Activated CD4-positive, CD25-positive, alpha-beta regulatory T cell treated with anti-CD3 and anti-CD28 coated beads, Interleukin-2, amount 50 U/mL, for 24 hours (primary cell): ENCODE results near the gene SMIM13.

Experiments
- ATAC-seq, 2 donors: fragments of 150-1000 bp; cut with Tn5 transposase; one replicate each; pipeline ENCODE4 v1.10.0; 2021; ENCODE audit warnings: mild to moderate bottlenecking in 1 of 2, moderate library complexity in 1 of 2

The SMIM13 gene

DNA sequence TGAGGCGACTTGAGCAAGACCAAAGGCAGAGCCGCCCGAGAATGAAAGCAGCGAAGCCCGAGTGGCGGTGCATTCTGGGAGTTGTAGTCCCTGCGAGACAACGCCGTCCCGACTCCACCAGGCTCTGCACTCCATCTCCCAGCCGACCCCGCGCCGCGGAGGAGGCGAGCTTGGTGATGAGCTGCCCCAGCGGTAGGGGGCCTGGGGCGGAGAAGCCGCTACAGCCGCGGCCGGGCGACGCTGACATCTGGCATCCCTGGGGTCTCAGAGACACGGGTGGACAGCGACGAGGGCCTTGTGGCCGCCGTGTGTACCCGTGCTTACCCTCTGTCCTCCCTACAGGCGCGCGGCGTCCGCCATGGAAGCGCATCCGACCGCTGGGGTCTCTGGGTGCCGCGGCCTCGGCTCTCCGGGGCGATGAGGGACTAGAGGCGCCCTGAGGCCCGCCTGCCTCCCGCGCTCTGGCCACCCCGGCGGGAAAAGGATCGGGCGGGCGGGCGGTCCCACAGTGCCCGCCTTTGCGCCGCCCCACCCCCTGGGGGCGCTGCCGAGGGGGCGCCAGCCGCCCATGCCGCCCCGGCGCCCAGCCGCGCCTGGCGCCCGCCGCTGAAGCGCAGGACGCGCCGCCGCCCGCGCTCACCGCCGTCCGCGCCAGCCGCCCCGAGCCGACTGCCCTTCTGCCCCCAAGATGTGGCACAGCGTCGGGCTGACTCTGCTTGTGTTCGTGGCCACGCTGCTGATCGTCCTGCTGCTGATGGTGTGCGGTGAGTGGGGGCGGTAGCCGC, at the start of gene SMIM13:
TSS of gene SMIM13 (plus strand) at position 209 of the 785 bp plus-strand sequence. CDS start at position 689, 480 bp downstream.
- ATAC-seq, result peak; percentile 97 to 98

DNA sequence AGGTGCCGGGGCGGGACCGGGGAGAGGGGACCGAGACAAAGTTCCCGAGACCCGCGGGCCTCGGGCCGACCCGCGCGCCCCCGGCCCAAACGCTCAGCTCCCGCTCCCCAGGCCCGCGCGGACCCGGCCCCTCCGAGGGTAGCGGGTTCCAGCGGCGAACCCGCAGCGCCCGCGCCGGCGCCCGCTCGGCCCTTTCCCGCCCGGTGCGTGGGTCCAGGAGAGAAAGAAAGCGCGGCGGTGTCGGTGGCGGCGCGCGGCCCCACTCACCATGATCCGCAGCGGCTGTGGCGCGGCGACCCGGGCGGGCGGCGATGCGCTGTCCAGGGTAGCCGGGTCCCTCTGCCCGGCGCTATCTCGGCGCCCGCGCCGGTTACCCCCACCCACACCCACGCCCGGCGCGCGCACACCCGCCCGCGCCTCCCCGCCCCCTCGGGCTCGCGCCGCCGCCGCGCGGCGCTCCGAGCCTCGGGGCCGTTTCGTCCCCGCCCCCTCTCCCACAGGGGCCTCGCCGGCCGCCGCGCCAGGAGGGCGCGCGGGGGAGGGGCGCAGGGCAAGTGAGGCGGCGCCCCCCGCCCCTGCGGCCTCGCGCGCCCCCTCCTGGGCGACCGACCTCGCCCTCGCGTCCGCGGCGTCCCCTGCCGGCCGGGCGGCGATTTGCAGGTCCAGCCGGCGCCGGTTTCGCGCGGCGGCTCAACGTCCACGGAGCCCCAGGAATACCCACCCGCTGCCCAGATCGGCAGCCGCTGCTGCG, 49.5 kb upstream of the SMIM13 start, which contains the start of gene ELOVL2:
TSS of gene ELOVL2 (minus strand) at position 345 of the 751 bp plus-strand sequence. CDS start at position 270, 75 bp downstream.
- peak; percentile 45 to 68 for ATAC-seq

DNA sequence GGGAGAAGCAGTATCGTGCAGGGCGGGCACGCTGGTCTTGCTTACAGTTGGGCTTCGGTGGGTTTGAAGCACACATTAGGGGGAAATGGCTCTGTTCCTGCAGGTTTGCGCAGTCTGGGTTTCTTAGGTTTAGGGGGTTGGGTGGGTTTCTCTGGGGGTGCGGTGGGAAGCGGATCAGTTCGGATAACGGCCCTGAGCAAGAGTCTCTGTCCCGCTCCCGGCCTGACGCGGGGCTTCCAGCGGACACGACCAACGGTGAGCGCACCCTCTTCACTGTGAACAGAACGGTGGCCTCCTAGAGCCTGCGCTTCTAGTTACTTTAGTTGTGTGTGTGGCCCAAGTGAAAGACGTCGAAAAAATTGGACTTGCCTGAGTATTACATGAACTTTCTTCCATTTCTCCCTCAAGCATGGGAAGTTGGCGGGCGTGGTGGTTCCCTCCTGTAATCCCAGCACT, 48.9 kb upstream of the SMIM13 start:
- no peak for ATAC-seq

DNA sequence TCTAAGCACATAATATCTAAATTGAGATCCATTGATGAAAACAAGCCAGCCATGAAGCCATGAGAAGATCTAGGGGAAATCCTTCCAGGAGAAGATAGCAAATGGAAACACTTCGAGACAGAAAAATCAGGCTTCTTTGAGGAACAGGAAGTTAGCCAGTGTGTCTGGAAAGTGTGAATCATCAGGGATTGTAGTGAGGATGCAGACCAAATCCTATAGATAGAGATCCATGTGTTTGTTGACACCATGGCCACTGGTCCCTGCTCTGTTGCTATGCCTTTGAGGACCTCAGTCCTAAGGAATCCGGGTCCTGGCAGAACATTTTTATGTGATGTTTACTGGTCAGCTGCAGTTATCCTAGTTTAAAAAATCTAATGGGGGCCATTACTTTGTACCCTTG, 42.9 kb upstream of the SMIM13 start:
- no peak for ATAC-seq

DNA sequence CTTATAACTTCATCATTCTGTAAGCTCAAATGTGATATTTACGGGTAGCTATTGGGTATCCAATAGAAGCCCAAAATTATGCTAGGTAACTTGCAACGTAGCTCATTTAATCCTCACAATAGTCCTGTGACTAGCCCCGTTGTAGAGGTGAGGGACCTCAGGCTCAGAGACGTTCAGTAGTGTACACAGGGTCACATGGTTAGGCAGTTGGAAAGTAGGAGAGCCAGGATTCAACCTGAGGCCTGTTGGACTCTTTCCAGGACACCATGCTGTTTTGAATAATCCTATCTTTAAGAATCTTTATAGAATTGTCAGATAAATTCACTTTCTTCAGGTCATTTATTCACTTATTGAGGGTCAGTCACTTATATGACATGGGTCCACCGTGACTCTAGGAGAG, 40.3 kb upstream of the SMIM13 start:
- ATAC-seq, result no peak

DNA sequence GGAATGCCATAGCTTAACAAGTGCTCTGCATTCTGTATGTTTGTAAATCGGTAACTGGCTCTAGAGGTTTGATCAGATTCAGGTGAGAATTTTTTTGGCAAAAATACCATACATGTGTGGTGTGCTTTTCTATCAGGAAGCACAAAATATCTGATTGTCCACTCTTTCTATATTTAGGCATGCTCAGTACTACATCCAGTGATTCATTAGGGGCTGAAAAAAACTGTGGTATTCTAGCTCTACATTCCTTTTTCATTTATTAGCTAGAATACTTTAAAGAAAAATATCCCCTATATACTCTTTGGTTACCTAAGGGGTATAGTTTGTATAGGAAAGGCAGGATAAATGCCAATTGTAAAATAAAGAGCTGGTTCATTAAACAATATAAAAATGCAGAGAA, 38.9 kb upstream of the SMIM13 start:
- no peak for ATAC-seq

DNA sequence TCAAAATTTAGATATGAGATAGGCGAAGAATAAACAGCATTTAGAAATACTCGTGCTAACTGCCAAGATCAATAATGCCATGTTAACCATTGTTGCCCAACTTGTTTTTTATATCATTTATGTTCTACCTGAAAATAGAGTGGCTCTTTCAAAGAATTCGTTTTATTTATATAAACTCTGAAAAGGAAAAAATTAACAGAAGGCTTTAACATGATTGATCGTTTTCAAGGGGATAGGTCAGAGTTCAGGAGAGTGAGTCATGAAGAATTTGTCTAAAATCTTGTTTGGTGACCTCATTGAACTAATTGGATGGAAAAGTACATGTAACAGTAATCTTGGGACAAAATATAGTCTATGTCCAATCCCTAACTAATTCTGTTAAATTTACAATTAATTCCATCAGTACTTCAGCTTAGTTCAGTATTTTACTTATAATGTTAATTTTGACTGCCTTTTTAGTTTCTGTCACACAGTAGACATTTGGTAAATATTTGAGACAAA, 38.5 kb upstream of the SMIM13 start:
- no peak for ATAC-seq

DNA sequence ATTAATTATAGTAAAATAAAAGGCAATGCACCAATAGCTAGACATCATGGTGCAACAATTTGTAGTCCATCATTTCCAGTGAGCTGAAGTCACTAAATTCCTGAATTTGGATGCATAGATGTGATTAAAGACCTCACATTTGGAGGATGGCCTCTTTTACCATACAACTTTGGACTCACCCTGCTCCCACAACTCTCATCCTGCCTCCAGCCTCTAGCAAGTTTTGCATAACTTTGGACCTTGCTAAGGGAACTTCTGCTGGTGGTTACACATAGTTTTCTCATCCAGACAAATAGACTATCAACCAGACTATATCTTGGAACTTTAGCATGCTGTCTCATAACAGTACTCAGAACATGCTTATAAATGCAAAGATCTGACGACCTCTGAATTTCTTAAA, 36.8 kb upstream of the SMIM13 start:
- ATAC-seq, result no peak

DNA sequence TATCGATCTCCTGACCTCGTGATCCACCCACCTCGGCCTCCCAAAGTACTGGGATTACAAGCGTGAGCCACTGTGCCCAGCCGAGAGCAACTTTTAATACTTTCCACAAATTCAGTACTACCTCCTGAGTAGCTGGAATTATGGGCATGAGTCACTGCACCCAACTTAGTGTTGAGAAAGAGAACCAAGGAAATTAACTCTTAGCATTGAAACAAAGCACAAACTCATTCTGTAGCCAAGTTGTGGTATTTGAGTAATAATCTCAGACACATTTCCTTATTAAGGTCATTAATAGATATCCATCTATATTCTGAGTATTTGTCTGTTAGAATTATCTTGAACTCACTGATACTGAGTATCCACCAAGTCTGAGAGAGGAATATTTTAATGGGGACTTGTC, 35.2 kb upstream of the SMIM13 start:
- ATAC-seq, result no peak

DNA sequence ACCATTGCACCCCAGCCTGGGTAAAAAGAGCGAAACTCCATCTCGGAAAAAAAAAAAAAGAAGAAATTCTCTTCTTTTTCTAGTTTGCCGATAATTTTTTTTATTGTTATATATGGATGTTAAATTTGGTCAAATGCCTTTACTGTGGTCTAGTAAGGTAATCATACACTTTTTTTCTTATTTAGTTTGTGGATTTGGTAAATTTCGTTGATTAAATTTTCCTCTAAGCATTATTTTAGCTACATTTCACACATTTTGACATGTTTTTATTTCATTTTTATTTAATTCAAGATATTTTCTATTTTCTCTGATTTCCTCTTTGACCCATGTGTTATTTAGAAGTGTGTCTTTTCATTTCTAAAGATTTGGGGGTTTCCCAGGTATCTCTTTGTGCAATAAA, 31.6 kb upstream of the SMIM13 start:
- ATAC-seq, result no peak

DNA sequence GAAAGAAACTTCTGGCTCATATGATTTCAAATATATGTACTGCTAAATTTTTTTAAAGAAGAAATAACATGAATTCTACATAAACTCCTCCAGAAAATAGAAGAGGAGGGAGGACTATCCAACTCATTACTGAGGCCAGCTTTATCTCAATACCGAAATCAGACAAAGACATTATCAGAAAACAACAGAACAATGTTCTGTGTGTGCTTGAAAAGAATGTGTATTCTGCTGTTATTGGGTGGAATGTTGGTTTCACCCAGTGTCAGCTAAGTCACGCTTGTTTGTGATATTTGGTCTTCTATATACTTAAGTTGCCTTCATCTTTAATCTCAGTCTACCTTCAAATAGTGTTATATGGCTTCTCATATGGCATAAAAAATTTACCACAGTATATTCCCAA, 30.9 kb upstream of the SMIM13 start:
- no peak for ATAC-seq

DNA sequence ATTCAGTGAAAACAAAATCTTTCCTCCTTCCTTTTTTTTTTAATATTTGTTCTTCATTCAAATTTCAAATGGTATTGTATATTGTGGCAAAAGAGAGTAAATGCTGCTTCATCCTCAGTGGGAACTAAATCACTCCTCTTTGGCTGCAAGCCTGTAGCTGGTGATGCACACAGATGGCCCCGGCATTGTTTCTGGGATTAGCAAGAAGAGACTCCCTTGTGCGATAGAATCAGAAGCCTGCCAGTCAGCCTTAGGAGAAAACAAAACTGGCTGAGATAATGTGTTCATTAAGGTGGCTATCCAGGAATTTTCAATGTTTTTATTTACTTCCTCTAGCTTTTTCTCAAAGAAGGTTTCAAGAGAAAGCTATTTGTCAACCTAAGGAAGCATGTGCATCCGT, 28.8 kb upstream of the SMIM13 start:
- ATAC-seq, result no peak

DNA sequence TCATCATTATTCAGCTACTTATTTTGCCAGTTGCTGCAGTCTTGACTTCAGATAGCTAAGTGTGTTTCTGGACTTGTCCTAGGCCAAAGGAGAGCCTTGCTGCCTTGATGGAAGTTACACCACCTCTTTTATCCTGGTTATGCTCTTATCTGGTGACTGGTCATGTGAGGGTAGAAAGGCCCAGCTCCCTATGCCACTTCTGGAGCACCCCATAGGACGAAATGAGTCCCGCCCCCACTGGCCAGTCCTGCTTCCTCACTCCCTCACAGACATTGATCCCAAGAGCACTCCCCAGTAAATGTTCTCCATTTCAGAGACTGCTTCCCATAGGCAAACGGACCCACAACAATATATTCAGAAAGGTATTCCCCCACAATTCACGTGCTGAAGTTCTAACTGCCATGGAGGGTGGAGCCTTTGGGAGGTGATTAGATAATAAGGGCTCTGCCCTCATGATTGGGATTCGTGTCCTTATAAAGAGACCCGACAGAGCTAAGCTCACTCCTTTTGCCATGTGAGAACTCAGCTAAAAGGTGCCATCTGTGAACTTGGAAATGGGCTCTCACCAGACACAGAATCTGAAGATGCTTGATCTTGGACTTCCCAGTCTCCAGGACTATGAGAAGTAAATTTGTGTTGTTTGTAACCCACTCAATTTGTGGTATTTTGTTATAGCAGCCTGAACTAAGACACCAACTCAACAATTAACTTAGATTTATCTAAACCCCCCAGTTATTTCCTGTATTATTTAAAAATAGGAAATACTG, 28.0 kb upstream of the SMIM13 start:
- ATAC-seq, result no peak

DNA sequence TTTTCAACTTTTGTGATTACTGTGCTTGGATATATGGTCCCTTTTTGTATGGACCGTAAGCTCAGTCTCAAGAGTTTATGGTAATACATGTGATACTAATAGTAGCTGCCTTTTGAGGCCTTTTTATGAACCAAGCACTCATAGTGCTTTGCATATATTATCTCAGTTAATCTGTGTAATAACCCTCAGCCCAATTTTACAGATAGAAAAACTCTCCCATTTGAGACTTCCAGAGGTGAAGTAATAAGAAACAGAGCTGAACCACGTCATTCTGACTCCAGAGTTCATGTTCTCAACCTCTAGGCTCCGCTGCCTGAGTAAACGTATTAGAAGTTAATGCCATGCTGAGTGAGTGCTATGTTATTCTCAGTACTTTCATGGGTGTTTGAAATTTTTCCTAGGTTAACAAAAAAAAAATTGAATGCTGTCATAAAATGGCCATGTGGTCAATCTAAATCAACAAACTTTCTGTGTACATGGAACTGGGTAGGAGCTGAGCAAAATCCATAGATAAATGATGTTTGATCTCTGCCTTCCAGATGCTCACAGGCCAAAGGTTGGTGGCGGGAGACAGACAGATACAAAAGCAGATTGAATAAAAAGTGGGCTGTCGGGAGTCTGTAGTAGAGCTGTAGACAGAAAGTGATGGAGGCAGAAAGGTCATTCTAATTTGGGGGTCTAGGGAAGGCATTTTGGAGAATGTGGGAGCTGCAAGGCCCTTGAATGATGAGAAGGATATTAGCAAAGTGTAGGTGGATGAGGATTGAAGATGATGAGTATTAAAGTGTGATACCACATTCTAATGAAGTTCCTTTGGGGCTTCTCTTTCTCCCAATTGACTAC, 26.9 kb upstream of the SMIM13 start:
- ATAC-seq, result no peak

DNA sequence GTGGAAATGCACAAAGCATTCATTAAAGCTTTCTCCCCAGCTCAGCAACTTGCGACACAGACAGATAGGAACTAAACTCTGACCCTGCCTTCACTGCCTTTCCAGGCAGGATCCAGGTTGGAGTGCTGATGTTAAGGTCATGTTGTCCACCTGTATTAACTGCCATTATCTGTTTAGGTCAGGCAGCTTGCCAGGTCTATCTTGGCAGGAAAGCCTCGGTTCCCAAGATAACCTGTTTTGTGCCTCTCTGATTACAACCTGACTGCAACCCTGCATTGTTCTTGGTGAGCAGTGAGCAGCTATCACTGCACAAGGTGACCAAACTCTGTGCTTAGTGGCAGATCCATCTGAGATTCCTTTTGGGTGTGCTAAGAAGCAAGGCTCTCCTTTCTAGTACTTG, 26.3 kb upstream of the SMIM13 start:
- no peak for ATAC-seq

DNA sequence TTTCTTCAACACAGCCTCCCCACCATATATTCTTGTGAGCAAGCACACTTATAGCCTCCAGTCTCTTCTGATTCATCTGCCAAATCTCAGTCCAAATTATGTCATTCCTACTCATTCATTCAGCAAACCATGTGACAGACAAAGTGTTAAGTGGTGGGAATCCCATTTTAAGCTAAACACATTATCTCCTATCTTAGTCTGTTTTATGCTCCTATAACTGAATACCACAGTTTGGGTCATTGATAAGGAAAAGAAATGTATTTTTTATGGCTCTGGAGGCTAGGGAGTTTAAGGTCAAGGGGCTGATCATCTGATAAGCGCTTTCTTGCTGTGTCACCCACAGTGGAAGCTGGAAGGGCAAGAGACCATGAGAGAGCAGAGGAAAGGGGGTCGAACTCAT, 23.9 kb upstream of the SMIM13 start:
- no peak for ATAC-seq

DNA sequence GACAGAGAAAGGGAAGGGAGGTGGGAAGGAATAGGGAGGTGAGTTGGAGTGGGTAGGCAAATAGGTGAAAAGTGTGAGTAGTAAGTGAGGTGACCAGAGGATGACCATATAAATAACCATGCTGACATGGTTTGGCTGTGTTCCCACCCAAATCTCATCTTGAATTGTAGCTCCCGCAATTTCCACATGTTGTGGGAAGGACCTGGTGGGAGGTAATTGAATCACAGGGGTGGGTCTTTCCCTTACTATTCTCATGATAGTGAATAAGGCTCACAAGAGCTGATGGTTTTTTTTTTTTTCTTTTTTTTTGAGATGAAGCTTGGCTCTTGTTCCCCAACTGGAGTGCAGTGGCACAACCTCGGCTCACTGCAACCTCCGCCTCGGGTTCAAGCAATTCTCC, 21.5 kb upstream of the SMIM13 start:
- no peak for ATAC-seq

DNA sequence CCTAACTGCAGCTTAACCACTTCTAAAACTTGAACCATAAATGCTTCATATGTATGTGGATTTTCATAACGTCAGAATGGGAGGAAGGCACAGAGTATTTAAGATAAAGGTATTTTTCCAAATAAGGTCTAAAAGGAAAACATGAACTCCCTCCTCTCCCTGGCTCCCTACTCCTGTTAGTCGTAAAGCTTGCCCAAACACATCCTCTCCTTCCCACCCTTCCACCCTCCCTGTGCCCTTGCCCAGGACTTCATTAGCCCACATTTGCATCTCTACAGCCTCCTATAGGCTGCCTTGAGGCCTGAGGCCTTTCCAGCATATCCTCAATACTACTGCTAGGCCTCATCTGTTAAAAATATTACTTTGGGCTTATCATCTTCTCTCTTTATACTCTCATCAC, 17.1 kb upstream of the SMIM13 start:
- ATAC-seq, result no peak

DNA sequence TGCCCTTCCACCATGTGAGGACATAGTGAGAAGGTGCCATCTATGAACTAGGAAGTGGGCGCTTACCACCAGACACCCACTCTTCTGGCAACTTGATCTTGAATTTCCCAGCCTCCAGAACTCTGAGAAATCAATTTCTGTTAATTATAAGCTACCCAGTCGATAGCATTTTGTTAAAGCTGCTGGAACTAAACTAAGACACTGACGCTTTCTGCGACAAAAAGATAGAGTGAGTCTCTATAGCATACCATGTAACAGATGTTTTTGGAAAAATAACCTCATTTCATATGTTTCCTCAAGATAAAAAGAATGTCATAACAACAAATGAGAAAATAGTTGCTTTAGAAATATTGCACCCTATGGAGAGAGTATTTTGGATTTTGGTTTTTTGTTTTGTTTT, 15.4 kb upstream of the SMIM13 start:
- no peak for ATAC-seq

DNA sequence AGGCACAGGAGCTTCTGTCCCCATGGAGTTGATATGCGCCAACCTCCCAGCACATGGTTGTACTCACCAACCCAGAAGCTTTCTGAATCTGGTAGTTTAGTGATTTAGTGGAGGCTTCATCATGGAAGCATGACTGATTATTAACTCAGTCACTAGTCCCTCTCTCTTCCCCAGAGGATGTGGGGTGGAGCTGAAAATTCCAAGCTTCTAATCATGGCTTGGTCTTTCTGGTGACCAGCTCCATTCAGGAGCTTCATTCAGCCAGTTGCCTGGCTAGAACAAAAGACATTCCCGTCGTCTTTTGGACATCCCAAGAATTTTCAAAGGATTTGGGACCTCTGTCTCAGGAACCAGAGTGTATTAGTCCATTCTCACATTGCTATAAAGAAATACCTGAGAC, 13.3 kb upstream of the SMIM13 start:
- ATAC-seq, result no peak

DNA sequence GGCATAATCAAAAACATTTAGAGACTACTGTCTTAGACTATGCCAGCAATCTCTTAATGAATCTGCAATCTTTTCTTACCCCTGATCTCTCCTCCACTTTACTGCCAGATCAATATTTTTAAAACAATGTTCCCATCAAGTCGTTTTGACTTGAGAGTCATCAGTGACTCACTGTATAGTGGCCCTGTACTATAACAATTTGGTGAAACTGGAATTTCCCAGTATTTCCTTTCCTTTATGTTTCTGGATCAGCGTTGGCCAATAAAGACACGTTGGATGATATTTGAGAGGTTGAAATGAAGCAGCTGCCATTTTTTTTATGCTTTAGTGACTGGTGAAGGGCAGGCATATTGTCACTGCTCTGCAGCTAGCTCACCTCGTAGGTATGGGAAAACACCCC, 10.1 kb upstream of the SMIM13 start:
- ATAC-seq, result no peak

DNA sequence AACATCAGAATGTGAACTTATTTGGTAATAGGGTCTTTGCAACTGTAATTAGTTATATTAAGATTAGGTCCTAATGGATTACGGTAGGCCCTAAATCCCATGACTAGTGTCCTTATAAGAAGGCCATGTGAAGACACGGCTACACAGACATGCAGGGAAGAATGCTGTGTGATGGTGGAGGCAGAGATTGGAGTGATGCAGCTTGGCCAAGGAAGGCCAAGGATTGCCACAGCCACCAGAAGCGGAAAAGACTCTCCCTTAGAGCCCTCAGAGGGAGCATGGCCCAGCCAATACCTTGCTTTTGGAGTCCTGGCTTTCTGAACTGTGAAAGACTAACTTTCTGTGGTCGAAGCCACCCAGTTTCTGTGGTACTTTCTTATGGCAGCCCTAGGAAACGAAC, 9.7 kb upstream of the SMIM13 start:
- ATAC-seq, result no peak
